Prostate gland (tissue), 2 donors: Measurements from ENCODE around the gene MEAK7. TPM values are rescaled to one million over a fixed set of nuclear protein-coding genes. Genes with fewer than 3 reads are reported as not detected.
A peak's percentile ranks its signal among the peaks of the same experiment; 100 is the strongest.

Source experiments
- DNase-seq: peaks from one replicate; pipeline ENCODE4 v3.0.0-alpha.2; 2019; ENCODE audit warnings: low spot score
- H3K27ac ChIP-seq, 2 donors: fragments of 200-600 bp; sonication (generic); 2 replicates each; pipeline ENCODE4 v1.5.1; 2017 to 2019
- H3K27me3 ChIP-seq: fragments of 200-600 bp; sonication (generic); replicated peaks from 2 replicates; pipeline ENCODE4 v1.5.1; 2019; ENCODE audit not compliant: insufficient read depth
- H3K36me3 ChIP-seq, 2 donors: fragments of 200-600 bp; sonication (generic); 1 replicate in 1 of 2; 2 replicates in 1 of 2; pipeline versions ENCODE4 v1.5.1 to v1.8.1; 2017 to 2019
- H3K4me1 ChIP-seq: fragments of 200-600 bp; sonication (generic); replicated peaks from 2 replicates; pipeline ENCODE4 v1.5.1; 2019
- H3K4me3 ChIP-seq, 2 donors: fragments of 200-600 bp; sonication (generic); 2 replicates each; pipeline ENCODE4 v1.5.1; 2017 to 2019
- H3K9me3 ChIP-seq: fragments of 200-600 bp; sonication (generic); 2 replicates; pipeline ENCODE4 v1.5.1; 2017
- CTCF ChIP-seq, 4 experiments: fragments of 200-600 bp in 2 of 4; fragments of 450-650 bp in 2 of 4; sonication (generic) in 2 of 4; IDR thresholded peaks; 1 replicate in 3 of 4; 2 replicates in 1 of 4; pipeline ENCODE4 v1.5.1; 2016 to 2019; ENCODE audit warnings: antibody characterized with exemption in 4 of 4, mild to moderate bottlenecking in 2 of 4, moderate library complexity in 2 of 4
- POLR2A ChIP-seq: fragments of 450-650 bp; IDR thresholded peaks from one replicate; pipeline ENCODE4 v1.6.1; 2016; ENCODE audit warnings: antibody characterized with exemption, mild to moderate bottlenecking
- POLR2AphosphoS5 ChIP-seq: sonication (generic); formaldehyde crosslinking; IDR thresholded peaks from one replicate; pipeline ENCODE4 v1.6.1; 2017; ENCODE audit warnings: antibody characterized with exemption
- WGBS: methylation state at CpG from one replicate; pipeline ENCODE4 v1.1.5; 2018; 5-methylcytosine and 5-hydroxymethylcytosine counted together
- intact Hi-C: fragments of 100-400 bp; cut with DNase I; formaldehyde crosslinking; loops from one replicate; pipeline ENCODE4 v1.14.2; 2022
- total RNA-seq, 2 donors: library from RNA; depleted of rRNA; stranded (reverse); fragments of >200 nt; gene quantifications; one replicate each; pipeline ENCODE4 v1.1.0, GENCODE V29; 2016

MEAK7 gene
- total RNA-seq, 2 donors from 2014 or later: 12.4 to 13.7 TPM

- no peak for DNase-seq
- no peak overlapping the region for H3K4me3 ChIP-seq
- H3K4me1 ChIP-seq: peaks cover 2% of the 10 kb centered on the region
- TF ChIP-seq CTCF (IDR thresholded peaks at IDR 0.05): no peak
- peak; percentile 11 for TF ChIP-seq POLR2AphosphoS5
- TF ChIP-seq POLR2A: no peak
- no peaks in the 10 kb centered on the region for H3K36me3 ChIP-seq
- no peak overlapping the region for H3K27ac ChIP-seq
- H3K27me3 ChIP-seq: no peaks in the 10 kb centered on the region
- intact Hi-C loops: no loop called here
- H3K9me3 ChIP-seq: no peaks in the 10 kb centered on the region
- WGBS: 79% methylated on average over 4 of the region's 4 CpGs
Measured at GRCh38 chr16:84540194-84540593, 35.7 kb upstream of the MEAK7 start.

DNA sequence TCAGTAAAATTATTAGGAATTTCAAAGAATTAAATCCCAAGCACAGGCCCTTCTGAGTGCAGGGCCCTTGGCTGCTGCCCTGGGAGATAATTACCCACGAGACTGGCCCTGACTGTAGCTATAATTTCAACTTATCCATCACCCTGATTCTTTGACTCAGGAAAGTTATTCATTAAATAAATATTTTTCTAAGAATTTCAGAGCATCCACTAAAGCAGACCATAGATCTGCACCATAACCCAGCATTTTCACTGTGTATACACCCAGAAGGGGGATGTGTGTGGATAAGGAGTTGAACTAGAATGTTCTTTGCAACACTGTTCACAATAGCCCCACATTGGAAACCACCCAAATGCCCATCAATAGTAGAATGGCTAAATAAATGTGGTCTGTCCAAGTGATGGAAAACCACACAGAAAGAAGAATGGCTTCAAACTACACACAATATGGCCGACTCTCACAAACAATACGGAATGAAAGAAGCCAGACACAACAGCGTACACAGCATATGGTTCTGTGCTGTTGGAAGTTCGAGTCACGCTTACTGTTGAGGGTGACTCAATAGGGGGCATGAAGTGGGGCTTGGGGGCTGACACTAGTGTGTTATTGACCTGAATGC, 33.9 kb upstream of the MEAK7 start:
- H3K9me3 ChIP-seq: no peaks in the 10 kb centered on the region
- no peak for TF ChIP-seq POLR2A
- TF ChIP-seq CTCF (IDR thresholded peaks at IDR 0.05): no peak
- no peak for TF ChIP-seq POLR2AphosphoS5
- H3K27me3 ChIP-seq: no peaks in the 10 kb centered on the region
- no peaks in the 10 kb centered on the region for H3K36me3 ChIP-seq
- H3K4me1 ChIP-seq: peaks cover 2% of the 10 kb centered on the region
- 93% methylated on average over 6 of the region's 6 CpGs for WGBS
- no peak for DNase-seq
- no peak overlapping the region for H3K4me3 ChIP-seq
- intact Hi-C loops: no loop called here
- H3K27ac ChIP-seq: no peak overlapping the region

DNA sequence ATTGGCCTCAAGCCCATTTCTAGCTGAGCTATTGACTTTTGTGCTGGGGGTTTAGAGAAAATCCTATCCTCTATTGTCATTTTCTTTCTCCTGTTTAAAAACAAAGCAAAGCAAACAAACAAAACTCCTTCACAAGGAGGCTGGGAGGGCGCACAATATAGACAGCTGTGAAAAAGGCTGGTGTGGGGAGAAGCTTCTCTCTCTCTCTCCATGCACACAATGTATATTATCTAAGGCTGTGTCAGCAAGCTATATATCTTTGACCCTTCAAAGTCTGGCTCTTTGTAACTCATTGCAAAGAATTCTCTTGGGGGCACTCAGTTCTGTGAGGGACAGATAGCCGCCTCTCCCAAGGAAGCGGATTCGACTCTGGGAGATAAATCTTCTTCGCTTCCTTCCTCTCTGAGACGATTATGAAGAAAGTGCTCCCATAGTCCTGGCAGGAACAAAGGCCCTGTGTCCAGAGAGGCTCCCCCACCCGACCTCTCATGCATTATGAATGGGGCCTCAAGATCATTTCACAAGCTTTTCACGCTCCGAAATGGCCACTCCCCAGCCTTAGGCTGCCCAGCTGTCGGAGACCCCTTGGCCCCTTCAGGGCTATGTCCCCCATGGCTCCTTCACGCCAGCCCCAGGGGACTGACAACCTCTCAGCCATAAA, 33.2 kb upstream of the MEAK7 start:
- H3K4me1 ChIP-seq: peaks cover 2% of the 10 kb centered on the region
- intact Hi-C loops: no loop called here
- DNase-seq: no peak
- TF ChIP-seq CTCF (IDR thresholded peaks at IDR 0.05): no peak
- TF ChIP-seq POLR2A: no peak
- TF ChIP-seq POLR2AphosphoS5: no peak
- H3K9me3 ChIP-seq: no peaks in the 10 kb centered on the region
- no peak overlapping the region for H3K27ac ChIP-seq
- 84% methylated on average over 11 of the region's 11 CpGs for WGBS
- no peaks in the 10 kb centered on the region for H3K36me3 ChIP-seq
- no peaks in the 10 kb centered on the region for H3K27me3 ChIP-seq
- no peak overlapping the region for H3K4me3 ChIP-seq

DNA sequence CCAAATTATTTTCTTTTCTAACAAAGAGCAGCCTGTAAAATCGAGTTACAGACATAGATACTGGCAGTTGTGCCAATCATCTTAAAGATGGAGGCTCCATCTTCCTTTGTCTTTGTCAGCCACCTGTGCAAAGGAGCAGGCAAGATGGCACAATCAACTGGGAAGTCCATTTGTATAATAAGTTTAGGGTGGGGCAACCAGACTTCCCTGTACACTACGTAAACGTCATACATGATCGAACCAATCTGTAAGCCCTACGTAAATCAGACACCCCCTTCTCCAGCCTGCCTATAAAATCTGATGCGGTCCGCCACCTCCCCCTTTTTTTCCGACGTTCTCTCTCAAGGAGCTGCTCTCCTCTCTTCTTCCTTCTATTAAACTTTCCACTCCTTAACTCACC, 31.4 kb upstream of the MEAK7 start:
- intact Hi-C loops: no loop called here
- H3K36me3 ChIP-seq: no peaks in the 10 kb centered on the region
- H3K27ac ChIP-seq: no peak overlapping the region
- WGBS: 69% methylated on average over 9 of the region's 9 CpGs
- no peaks in the 10 kb centered on the region for H3K9me3 ChIP-seq
- H3K4me3 ChIP-seq: no peak overlapping the region
- no peaks in the 10 kb centered on the region for H3K4me1 ChIP-seq
- no peaks in the 10 kb centered on the region for H3K27me3 ChIP-seq
- TF ChIP-seq POLR2A: no peak
- TF ChIP-seq CTCF (IDR thresholded peaks at IDR 0.05): no peak
- TF ChIP-seq POLR2AphosphoS5: no peak
- no peak for DNase-seq

GRCh38 chr16:84535408-84535807, 30.9 kb upstream of the MEAK7 start:
- Histone ChIP-seq H3K36me3 (no peaks in the 10 kb centered on the region), H3K4me1 (no peaks in the 10 kb centered on the region), H3K4me3 (no peak overlapping the region), H3K27me3 (no peaks in the 10 kb centered on the region), H3K9me3 (no peaks in the 10 kb centered on the region), H3K27ac (no peak overlapping the region)
- 63% methylated on average over 6 of the region's 6 CpGs for WGBS
- TF ChIP-seq POLR2AphosphoS5 (no peak), CTCF (IDR thresholded peaks at IDR 0.05) (no peak), POLR2A (no peak)
- intact Hi-C loops: no loop called here
- no peak for DNase-seq
